T-helper 1 cell treated with Interleukin-12 subunit alpha and Interleukin-12 subunit beta and Interleukin-4 antibody, amounts not matched to agents 30 μg/mL and 1 μg/mL, for 36 hours (primary cell): ENCODE data around the gene RABGEF1.
"Not testable (repeated sequence)": the region's sequence is repeated elsewhere in the genome, so short reads cannot be mapped to it uniquely, and the experiment has no call there.

Source experiments
- H3K27ac Mint-ChIP-seq: one replicate; pipeline ENCODE4 v1.8.0; 2021; ENCODE audit warnings: mild to moderate bottlenecking, mixed read lengths
- H3K27me3 Mint-ChIP-seq: one replicate; pipeline ENCODE4 v1.8.0; 2021; ENCODE audit warnings: low read depth, mixed read lengths
- H3K36me3 Mint-ChIP-seq: one replicate; pipeline ENCODE4 v1.8.0; 2021; ENCODE audit warnings: low read depth, mixed read lengths
- H3K4me1 Mint-ChIP-seq: one replicate; pipeline ENCODE4 v1.8.0; 2021; ENCODE audit warnings: low read depth, mixed read lengths
- H3K4me3 Mint-ChIP-seq: one replicate; pipeline ENCODE4 v1.8.0; 2021; ENCODE audit warnings: mild to moderate bottlenecking, moderate library complexity, mixed read lengths
- H3K9me3 Mint-ChIP-seq: one replicate; pipeline ENCODE4 v1.8.0; 2021; ENCODE audit warnings: mixed read lengths

The RABGEF1 gene

DNA sequence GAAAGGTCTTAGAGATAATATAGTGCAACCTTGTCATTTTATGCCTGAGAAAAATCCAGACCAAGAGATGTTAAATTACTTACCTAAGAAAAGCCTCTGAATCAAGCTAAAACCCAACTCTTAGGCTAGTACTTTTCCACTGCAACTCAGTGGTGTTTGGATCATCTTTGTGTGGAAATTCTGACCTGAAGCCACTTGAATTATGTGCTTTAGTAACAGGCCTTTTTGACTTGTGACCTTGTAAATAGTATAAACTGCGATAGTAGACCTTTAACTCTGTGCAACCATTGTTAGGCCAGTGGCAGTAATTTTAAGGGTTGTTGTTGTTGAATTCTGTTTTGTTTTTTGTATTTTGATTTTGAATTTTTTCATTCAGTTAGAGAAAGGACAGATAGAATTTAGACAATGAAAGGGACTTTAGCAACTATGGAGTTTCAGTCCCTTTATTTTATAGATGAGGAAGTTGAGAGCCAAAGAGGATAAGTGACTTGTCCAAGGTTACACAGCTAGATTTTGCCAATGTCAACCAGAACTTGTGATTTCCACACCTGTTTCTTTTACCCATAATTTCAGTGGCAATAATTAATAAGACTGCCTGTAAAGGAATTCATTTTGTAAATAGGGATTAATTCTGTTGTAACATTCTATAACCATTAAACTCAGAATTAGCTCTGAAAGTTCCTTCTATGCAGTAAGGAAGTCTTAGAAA is 43.5 kb downstream of the RABGEF1 start:
- not testable (repeated sequence) for H3K27me3 Mint-ChIP-seq, H3K27ac Mint-ChIP-seq, H3K4me3 Mint-ChIP-seq, H3K4me1 Mint-ChIP-seq, H3K9me3 Mint-ChIP-seq
- H3K36me3 Mint-ChIP-seq: peaks cover 19% of the 10 kb centered on the region

DNA sequence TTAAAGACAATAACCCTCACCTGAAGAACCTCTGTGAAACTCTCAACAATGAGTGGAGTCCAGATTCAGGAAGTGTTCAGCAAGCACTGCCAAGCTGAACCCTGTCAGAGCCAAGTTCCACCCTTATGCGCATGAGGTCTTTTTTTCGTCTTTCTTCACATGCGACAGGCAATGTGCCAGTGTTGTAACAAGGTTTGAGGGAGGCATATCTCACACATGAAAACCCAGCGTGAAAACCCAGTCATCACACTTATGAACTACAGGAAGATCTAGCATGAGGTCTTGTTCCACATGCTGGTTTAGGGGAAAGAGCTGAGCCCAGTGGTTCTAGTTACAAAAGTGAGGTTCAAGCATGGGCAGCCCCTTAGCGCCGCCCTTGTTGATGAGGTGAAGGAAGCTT is 49.7 kb downstream of the RABGEF1 start:
- H3K36me3 Mint-ChIP-seq: peaks cover 20% of the 10 kb centered on the region
- no peak overlapping the region for H3K4me3 Mint-ChIP-seq
- H3K27ac Mint-ChIP-seq: no peak overlapping the region
- H3K4me1 Mint-ChIP-seq: no peaks in the 10 kb centered on the region
- H3K27me3 Mint-ChIP-seq: no peaks in the 10 kb centered on the region
- no peaks in the 10 kb centered on the region for H3K9me3 Mint-ChIP-seq

DNA sequence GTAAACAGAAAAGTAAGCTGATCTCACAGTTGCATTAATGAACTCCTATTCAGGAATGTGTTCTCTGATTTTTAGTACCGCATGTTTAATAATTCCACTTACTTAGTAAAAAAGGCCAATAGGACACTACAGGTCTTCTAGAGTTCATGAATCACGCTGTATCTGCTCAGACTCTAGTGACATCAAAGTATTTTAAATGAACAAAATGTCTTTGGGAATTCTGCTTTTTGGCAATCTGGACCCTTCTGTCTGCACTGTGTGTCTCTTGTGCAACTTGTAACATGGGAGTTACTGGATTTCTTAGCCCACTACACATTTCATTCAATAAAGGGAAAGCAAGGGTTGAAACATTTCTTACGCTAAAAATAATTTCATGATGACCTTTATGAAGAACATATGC is 50.2 kb downstream of the RABGEF1 start:
- H3K4me1 Mint-ChIP-seq: no peaks in the 10 kb centered on the region
- H3K27ac Mint-ChIP-seq: no peak overlapping the region
- H3K27me3 Mint-ChIP-seq: no peaks in the 10 kb centered on the region
- peaks cover 22% of the 10 kb centered on the region for H3K36me3 Mint-ChIP-seq
- H3K4me3 Mint-ChIP-seq: no peak overlapping the region
- H3K9me3 Mint-ChIP-seq: no peaks in the 10 kb centered on the region

DNA sequence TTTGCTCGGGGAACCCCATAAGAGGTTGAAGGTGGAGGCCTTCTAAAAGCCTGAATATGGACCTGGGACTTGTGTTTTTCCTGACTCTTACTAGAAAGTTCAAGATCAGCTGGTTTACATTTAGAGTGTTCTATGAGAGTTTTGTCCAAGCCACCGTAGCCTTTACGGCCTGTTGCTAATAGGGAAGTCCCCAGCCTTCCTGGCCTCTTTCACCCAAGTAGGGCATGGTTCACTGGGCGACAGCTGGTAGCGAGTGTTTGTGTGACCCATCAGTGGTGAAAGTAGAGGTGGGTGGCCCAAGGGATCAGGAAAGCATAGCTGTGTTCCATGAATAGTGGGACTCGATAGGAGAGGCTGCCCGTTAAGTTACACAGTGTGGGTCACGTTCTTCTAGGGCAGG is 60.1 kb downstream of the RABGEF1 start:
- Mint-ChIP-seq H3K4me1 (peaks cover 2% of the 10 kb centered on the region), H3K27ac (no peak overlapping the region), H3K36me3 (peaks cover 32% of the 10 kb centered on the region), H3K27me3 (no peaks in the 10 kb centered on the region), H3K4me3 (no peak overlapping the region), H3K9me3 (no peaks in the 10 kb centered on the region)

DNA sequence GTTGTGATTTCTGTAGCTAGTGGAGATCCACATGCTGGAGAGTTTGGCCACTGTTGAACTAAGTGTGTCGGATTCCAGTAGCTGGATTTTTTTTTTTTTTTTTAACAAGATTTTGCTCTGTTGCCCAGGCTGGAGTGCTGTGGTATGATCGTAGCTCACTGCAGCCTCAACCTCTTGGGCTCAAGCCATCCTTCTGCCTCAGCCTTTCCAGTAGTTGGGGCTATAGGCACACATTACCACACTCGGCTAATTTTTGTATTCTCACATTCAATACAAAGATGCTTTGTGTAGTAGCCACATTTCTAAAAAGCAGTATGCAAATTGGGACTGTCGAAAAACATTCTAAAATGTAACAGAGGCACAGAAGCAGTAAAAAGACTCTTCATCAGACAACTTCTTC is 63.5 kb downstream of the RABGEF1 start:
- H3K4me1 Mint-ChIP-seq: peaks cover 2% of the 10 kb centered on the region
- H3K4me3 Mint-ChIP-seq: no peak overlapping the region
- H3K27ac Mint-ChIP-seq: no peak overlapping the region
- no peaks in the 10 kb centered on the region for H3K27me3 Mint-ChIP-seq
- no peaks in the 10 kb centered on the region for H3K9me3 Mint-ChIP-seq
- peaks cover 27% of the 10 kb centered on the region for H3K36me3 Mint-ChIP-seq

DNA sequence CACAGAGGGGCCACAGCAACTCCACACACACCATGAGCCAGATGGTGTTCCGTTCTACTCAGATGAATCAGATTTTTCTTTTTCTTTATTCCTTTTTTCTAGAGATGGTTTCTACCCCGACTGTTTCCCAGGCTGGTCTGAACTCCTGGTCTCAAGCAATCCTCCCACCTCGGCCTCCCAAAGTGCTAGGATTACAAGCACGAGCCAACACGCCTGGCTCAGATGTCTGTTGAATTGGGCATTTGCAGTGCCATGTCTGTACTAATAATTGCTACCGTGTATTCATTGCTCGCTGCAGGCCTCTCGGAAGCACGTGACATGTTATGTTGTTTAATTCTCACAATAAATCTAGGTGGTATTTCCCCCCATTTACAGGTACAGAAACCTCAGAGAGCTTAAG is 67.2 kb downstream of the RABGEF1 start:
- Mint-ChIP-seq H3K9me3 (no peaks in the 10 kb centered on the region), H3K4me3 (no peak overlapping the region), H3K36me3 (peaks cover 23% of the 10 kb centered on the region), H3K27me3 (no peaks in the 10 kb centered on the region), H3K4me1 (no peaks in the 10 kb centered on the region), H3K27ac (no peak overlapping the region)

DNA sequence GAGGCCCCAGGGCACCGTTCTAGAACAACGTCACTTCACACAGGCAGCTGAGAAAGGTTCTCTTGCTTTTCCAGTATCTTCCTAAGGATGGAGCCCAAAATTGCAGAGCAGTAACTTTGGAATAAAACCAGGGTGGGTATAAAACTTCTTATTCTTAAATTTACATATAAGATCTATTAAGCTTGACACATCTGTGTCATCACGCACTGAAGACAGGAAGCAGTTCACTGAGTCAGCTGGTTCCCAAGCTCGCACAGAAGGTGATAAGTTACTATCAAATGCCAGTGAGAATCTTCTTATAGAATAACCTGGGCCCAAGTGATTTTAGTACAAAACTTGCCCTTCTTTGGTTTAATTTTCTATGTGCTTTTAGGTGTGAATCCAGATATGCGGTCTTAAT is 70.2 kb downstream of the RABGEF1 start:
- Mint-ChIP-seq H3K27me3 (no peaks in the 10 kb centered on the region), H3K36me3 (peaks cover 17% of the 10 kb centered on the region), H3K9me3 (no peaks in the 10 kb centered on the region), H3K4me1 (no peaks in the 10 kb centered on the region), H3K4me3 (no peak overlapping the region), H3K27ac (no peak overlapping the region)

DNA sequence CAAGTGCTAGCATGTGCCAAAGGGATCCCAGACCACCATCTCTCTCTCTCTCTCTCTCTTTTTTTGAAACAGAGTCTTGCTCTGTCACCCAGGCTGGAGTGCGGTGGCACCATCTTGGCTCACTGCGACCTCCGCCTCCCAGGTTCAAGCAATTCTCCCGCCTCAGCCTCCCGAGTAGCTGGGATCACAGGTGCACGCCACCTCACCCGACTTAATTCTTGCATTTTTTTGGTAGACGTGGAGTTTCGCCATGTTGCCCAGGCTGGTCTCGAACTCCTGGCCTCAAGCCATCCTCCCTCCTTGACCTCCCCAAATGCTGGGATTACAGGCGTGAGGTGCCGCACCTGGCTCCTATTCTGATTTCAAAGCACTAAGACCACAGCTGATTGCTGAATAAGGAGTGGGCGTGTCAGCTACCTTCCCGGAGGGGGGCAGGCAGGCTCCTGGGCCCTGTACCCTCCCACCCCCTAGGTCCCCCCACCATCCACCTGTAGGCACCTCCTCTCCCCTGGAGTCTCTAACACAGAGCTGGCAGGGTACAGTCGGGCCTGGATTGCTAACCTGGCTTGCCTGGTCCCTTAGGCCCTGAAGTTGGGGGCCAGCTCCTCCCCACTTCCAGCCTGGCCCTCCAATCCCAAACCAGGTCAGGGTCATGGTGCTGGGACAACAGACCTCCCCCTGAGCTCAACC is 74.8 kb downstream of the RABGEF1 start:
- H3K9me3 Mint-ChIP-seq: not testable (repeated sequence)

DNA sequence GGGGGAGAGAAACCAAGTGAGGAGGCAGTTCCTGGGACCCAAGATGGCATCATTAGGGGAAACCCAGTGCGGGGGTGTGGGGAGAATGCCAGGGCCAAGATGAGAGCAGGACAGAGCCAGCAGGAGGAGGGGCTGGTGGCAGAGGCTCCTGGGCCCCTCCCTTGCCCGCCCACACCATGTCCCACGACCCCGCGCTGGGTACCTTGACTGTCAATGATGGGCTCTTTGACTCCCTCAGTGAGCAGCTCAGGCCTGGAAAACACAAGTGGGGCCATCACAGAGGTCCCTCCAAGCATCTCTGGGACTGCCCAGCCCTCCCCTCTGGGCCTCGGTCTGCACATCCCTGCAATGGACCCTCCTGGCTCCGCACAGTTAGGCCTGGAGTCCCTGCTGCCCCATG is 75.4 kb downstream of the RABGEF1 start:
- Mint-ChIP-seq H3K36me3 (peaks cover 2% of the 10 kb centered on the region), H3K27ac (no peak overlapping the region), H3K4me3 (no peak overlapping the region), H3K27me3 (no peaks in the 10 kb centered on the region), H3K9me3 (no peaks in the 10 kb centered on the region), H3K4me1 (no peaks in the 10 kb centered on the region)

More for the DNA sequence above, 74.8 kb downstream of the RABGEF1 start:
- not testable (repeated sequence) for H3K36me3 Mint-ChIP-seq, H3K4me3 Mint-ChIP-seq, H3K27me3 Mint-ChIP-seq, H3K27ac Mint-ChIP-seq, H3K4me1 Mint-ChIP-seq

DNA sequence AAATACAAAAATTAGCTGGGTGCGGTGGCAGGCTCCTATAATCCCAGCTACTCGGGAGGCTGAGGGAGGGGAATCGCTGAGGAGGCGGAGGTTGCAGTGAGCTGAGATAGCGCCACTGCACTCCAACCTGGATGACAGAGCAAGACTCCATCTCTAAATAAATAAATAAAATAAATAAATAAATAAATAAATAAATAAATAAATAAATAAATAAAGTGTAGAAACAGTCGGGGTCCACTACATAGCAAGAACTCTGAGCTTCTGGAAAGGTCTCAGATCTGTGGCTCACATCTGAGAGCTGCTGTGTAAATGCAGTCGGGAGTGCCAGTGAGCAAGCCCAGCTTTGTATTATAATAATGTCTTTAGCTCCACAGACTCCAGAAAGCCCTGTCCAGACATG is 76.1 kb downstream of the RABGEF1 start:
- H3K4me1 Mint-ChIP-seq, H3K36me3 Mint-ChIP-seq, H3K27me3 Mint-ChIP-seq, H3K27ac Mint-ChIP-seq, H3K4me3 Mint-ChIP-seq, H3K9me3 Mint-ChIP-seq: not testable (repeated sequence)

DNA sequence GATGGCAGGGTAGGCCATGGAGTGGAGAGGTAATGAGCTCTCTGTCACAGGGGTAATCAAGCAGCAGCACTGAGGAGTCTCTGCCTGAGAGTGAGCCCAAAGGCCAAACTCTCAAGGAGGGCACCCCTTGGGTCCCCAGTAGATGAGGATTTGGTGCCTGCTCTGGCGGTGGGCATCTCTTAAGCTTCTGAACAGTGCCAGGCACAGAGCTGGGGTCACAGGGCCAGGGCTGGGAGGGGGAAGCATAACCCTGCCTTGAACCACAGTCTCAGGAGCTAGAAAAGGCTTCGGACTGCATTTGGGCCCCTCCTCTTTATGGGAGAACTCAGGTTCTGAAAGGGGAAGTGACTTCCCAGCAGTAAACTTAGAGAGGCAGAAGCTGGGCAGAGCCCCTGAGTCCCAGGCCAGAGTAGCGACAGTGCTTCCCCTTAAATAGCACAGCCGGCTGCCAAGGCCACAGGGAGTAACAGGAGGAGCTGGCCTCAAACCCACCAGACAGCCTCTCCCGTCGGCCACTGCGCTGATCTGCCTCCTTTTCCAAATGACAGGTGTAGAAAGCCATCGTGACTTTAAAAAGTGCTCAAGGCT is 76.8 kb downstream of the RABGEF1 start:
- not testable (repeated sequence) for H3K36me3 Mint-ChIP-seq, H3K27me3 Mint-ChIP-seq, H3K4me1 Mint-ChIP-seq, H3K9me3 Mint-ChIP-seq, H3K27ac Mint-ChIP-seq, H3K4me3 Mint-ChIP-seq

DNA sequence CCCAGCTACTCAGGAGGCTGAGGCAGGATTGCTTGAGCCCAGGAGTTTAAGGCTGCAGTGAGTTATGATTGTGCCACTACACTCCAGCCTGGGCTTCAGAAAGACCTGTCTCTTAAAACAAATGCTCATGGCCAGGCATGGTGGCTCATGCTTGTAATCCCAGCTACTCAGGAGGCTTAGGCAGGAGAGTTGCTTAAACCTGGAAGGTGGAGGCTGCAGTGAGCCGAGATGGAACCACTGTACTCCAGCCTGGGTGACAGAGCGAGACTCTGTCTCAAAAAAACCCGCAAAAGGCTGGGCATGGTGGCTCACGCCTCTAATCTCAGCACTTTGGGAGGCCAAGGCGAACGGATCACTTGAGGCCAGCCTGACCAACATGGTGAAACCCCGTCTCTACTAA is 77.4 kb downstream of the RABGEF1 start:
- H3K4me3 Mint-ChIP-seq, H3K27ac Mint-ChIP-seq, H3K36me3 Mint-ChIP-seq, H3K4me1 Mint-ChIP-seq, H3K27me3 Mint-ChIP-seq, H3K9me3 Mint-ChIP-seq: not testable (repeated sequence)

DNA sequence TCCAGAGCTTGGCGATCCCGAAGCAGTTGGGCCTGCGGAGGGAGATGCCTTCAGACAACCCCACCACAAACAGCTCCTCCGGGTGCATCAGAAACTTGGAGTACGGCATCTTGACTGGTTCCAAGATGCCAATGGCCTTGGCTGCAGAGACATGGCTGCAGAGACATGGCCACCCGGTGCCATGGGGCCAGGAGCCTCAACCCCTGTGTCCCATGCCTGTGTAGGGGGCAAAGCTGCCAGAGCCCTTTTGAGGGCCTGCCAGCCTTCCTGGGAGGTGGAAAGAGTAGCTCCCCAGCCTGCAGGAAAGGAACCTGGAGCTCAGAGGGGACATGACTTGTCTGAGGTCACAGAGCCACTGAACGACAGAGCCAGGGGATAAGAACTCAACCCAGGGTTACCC is 83.5 kb downstream of the RABGEF1 start:
- H3K27me3 Mint-ChIP-seq: no peaks in the 10 kb centered on the region
- no peaks in the 10 kb centered on the region for H3K36me3 Mint-ChIP-seq
- peaks cover 5% of the 10 kb centered on the region for H3K9me3 Mint-ChIP-seq
- no peak overlapping the region for H3K4me3 Mint-ChIP-seq
- H3K4me1 Mint-ChIP-seq: no peaks in the 10 kb centered on the region
- no peak overlapping the region for H3K27ac Mint-ChIP-seq

DNA sequence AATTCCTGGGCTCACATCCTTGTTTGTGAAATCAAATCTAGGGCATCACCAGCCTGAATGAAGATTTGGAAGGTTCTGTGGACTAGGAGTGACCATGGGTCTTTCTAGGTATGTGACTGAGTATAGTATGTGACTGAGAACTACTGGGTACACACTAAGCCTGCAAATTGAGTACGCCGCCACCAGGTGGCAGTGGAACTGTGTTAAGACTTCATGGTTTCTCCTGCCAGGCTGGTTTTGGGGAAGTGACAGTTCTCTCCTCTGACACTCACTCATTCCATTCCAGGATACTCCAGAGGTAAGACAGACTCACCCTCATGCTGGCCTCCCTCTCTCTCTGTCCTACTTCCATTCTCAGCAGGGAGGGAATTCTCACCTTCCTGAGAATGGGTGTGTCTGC is 85.0 kb downstream of the RABGEF1 start:
- not testable (repeated sequence) for H3K27me3 Mint-ChIP-seq, H3K9me3 Mint-ChIP-seq, H3K36me3 Mint-ChIP-seq, H3K4me1 Mint-ChIP-seq, H3K4me3 Mint-ChIP-seq, H3K27ac Mint-ChIP-seq

DNA sequence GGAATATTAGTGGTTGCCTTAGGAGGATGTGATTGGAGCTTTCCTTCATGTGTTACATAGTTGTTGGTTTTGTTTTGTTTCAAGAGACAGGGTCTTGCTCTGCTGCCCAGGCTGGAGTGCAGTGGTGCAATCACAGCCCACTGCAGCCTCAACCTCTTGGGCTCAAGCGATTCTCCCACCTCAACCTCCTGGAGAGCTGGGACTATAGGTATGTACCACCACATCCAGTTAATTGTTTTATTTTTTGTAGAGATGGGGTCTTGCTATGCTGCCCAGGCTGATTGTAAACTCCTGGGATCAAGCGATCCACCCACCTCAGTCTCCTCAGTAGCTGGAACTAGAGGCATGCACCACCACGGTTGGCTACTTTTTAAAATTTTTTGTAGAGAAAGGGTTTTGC is 86.1 kb downstream of the RABGEF1 start:
- H3K36me3 Mint-ChIP-seq: no peaks in the 10 kb centered on the region
- no peak overlapping the region for H3K4me3 Mint-ChIP-seq
- no peak overlapping the region for H3K27ac Mint-ChIP-seq
- peaks cover 5% of the 10 kb centered on the region for H3K9me3 Mint-ChIP-seq
- H3K27me3 Mint-ChIP-seq: no peaks in the 10 kb centered on the region
- H3K4me1 Mint-ChIP-seq: no peaks in the 10 kb centered on the region
